Stomach (tissue), 4 donors: ENCODE results near the gene FOXA1.

ENCODE experiments used
- EP300 ChIP-seq: sonication (generic); formaldehyde crosslinking; IDR thresholded peaks from one replicate; pipeline ENCODE4 v1.6.1; 2017; ENCODE audit warnings: antibody characterized with exemption
- TF ChIP-seq, protein P1 (sequence below), 7 experiments: fragments of 450-650 bp in 4 of 7; fragments of 200-600 bp in 3 of 7; sonication (generic) in 3 of 7; IDR thresholded peaks; one replicate each; pipeline ENCODE4 v1.5.1; 2016 to 2019; ENCODE audit warnings: antibody characterized with exemption in 7 of 7, control low read depth in 2 of 7, mild to moderate bottlenecking in 1 of 7

DNA sequence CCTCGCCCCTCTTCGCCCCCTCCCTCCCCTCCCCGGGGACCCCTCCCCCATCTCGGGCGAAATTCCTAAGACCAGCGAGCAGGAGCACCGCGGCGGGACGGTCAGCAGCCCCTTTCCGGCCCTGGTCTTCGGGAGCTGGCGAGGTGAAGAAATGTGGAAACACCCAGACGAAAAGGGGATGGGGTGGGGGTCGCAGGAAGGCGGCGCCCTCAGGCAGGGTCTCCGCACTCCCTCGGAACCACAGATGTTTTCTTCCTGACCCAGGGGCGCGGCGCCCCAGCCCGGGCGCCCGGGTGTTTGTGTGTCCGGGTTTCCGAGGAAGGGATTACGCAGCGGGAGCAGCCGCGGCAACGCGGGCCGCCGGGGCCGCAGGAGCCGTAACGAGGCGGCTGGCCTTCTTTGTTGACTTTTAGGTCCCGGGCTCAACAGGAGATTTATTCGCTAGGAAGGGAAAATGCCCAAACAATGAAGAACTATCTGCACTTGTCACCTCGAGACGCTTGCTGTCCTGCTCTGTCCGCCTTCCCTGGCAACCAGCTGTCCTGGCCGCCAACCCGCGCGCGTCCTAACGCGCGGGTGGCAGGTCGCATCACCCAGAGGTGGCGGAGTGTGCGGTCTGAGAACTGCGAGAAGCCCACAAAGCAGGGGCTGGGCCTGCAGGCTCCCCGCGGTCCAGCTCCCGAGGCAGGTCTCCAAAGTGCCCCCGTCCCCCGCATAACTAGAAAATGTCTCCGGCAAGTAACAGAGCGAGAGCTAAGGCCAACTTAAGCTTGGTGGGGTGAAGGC lies 7.0 kb downstream of the FOXA1 start:
- no peak for TF ChIP-seq EP300
- TF ChIP-seq, protein P1, sequence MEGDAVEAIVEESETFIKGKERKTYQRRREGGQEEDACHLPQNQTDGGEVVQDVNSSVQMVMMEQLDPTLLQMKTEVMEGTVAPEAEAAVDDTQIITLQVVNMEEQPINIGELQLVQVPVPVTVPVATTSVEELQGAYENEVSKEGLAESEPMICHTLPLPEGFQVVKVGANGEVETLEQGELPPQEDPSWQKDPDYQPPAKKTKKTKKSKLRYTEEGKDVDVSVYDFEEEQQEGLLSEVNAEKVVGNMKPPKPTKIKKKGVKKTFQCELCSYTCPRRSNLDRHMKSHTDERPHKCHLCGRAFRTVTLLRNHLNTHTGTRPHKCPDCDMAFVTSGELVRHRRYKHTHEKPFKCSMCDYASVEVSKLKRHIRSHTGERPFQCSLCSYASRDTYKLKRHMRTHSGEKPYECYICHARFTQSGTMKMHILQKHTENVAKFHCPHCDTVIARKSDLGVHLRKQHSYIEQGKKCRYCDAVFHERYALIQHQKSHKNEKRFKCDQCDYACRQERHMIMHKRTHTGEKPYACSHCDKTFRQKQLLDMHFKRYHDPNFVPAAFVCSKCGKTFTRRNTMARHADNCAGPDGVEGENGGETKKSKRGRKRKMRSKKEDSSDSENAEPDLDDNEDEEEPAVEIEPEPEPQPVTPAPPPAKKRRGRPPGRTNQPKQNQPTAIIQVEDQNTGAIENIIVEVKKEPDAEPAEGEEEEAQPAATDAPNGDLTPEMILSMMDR (IDR thresholded peaks at IDR 0.05), result no peak
